A549 (cell line): ENCODE data around the gene PRCP. TPM values are rescaled to one million over a fixed set of nuclear protein-coding genes. Genes with fewer than 3 reads are reported as not detected.

Source experiments
- ATAC-seq, 2 experiments: fragments of 200-7000 bp in 1 of 2; fragments of >200 bp in 1 of 2; cut with Nextera tagmentation in 1 of 2; cut with Tn5 transposase in 1 of 2; 3 replicates each; pipeline versions ENCODE4 v1.8.0 to v1.9.1; 2018 to 2020; ENCODE audit warnings: mild to moderate bottlenecking in 1 of 2, moderate library complexity in 1 of 2
- CTCF ChIA-PET: fragments of 300-600 bp; sonication (Branson Sonifier 250); formaldehyde crosslinking; extraction: SDS; loops from one replicate; lab custom pipeline; 2021; ENCODE audit warnings: antibody characterized with exemption, inconsistent platforms; lab: Yijun Ruan, JAX
- POLR2A ChIA-PET: fragments of 350-600 bp; formaldehyde crosslinking; extraction: SDS; loops from one replicate; lab custom pipeline; 2021; ENCODE audit warnings: antibody characterized with exemption, inconsistent platforms; lab: Yijun Ruan, JAX
- DNase-seq, 2 experiments: peaks; one replicate each; pipeline versions ENCODE4 v3.0.0 to v3.0.0-alpha.2; 2011 to 2016; ENCODE audit warnings: low read depth in 1 of 2, low spot score in 1 of 2
- FAIRE-seq: peaks from 2 replicates; lab custom pipeline; 2011; peaks lifted over from hg19 to GRCh38; lab: Jason Lieb, UNC
- H3K27ac ChIP-seq, 2 experiments: fragments of >200 bp; sonication (Bioruptor Twin); formaldehyde crosslinking; 3 replicates each; pipeline ENCODE4 v1.5.1; 2016 to 2017
- H3K4me1 ChIP-seq: fragments of >200 bp; sonication (Bioruptor Twin); formaldehyde crosslinking; 3 replicates; pipeline ENCODE4 v1.6.1; 2016
- H3K4me2 ChIP-seq: fragments of >200 bp; sonication (Bioruptor Twin); formaldehyde crosslinking; 3 replicates; pipeline ENCODE4 v1.6.1; 2016
- H3K4me3 ChIP-seq: fragments of >200 bp; sonication (Bioruptor Twin); formaldehyde crosslinking; 3 replicates; pipeline ENCODE4 v1.5.1; 2016
- H3K9me3 ChIP-seq: fragments of >200 bp; sonication (Bioruptor Twin); formaldehyde crosslinking; 3 replicates; pipeline ENCODE4 v1.6.1; 2016
- ATOH8 ChIP-seq: fragments of 250-450 bp; sonication (Bioruptor Pico); IDR thresholded peaks from 2 replicates; pipeline ENCODE4 v1.5.0; 2020; ENCODE audit warnings: low read depth, mild to moderate bottlenecking, moderate library complexity
- CBX2 ChIP-seq: fragments of 200-600 bp; sonication (generic); IDR thresholded peaks from 2 replicates; pipeline ENCODE4 v1.6.1; 2016; ENCODE audit warnings: low read depth, mild to moderate bottlenecking, borderline replicate concordance
- EHMT2 ChIP-seq: fragments of 200-600 bp; sonication (generic); IDR thresholded peaks from 2 replicates; pipeline ENCODE4 v1.6.1; 2016; ENCODE audit warnings: antibody characterized with exemption, low read depth, mild to moderate bottlenecking, moderate library complexity
- ESRRA ChIP-seq: fragments of 150-350 bp; IDR thresholded peaks from 2 replicates; pipeline ENCODE4 v1.6.1; 2014; ENCODE audit warnings: mild to moderate bottlenecking, low read length, borderline replicate concordance
- FOXS1 ChIP-seq: fragments of 250-450 bp; sonication (Bioruptor Pico); IDR thresholded peaks from 2 replicates; pipeline ENCODE4 v1.5.0; 2020; ENCODE audit warnings: mild to moderate bottlenecking, moderate library complexity
- HEYL ChIP-seq: fragments of 250-450 bp; sonication (Bioruptor Pico); IDR thresholded peaks from 2 replicates; pipeline ENCODE4 v1.8.0; 2021; ENCODE audit warnings: mild to moderate bottlenecking, moderate library complexity
- HOXB13 ChIP-seq: fragments of 250-450 bp; sonication (Bioruptor Pico); IDR thresholded peaks from 2 replicates; pipeline ENCODE4 v1.5.0; 2020; ENCODE audit warnings: low read depth, mild to moderate bottlenecking, moderate library complexity
- JUN ChIP-seq, 2 experiments: fragments of >200 bp; sonication (Bioruptor Twin); formaldehyde crosslinking; IDR thresholded peaks; 2 replicates in 1 of 2; 3 replicates in 1 of 2; pipeline ENCODE4 v1.6.1; 2016 to 2017
- JUNB ChIP-seq: fragments of >200 bp; sonication (Bioruptor Twin); formaldehyde crosslinking; IDR thresholded peaks from 2 replicates; pipeline ENCODE4 v1.6.1; 2016
- KDM1A ChIP-seq: fragments of 200-600 bp; sonication (generic); IDR thresholded peaks from 2 replicates; pipeline ENCODE4 v1.6.1; 2016; ENCODE audit warnings: low read depth, mild to moderate bottlenecking
- MAFK ChIP-seq: fragments of 450-650 bp; IDR thresholded peaks from 2 replicates; pipeline ENCODE4 v1.6.1; 2014; ENCODE audit not compliant: partially characterized antibody
- MAZ ChIP-seq: fragments of 150-350 bp; IDR thresholded peaks from 2 replicates; pipeline ENCODE4 v1.6.1; 2014; ENCODE audit warnings: antibody characterized with exemption, low read depth, low read length, borderline replicate concordance
- NR3C1 ChIP-seq: fragments of >200 bp; sonication (Bioruptor Twin); formaldehyde crosslinking; IDR thresholded peaks from 3 replicates; pipeline ENCODE4 v1.6.1; 2017
- PBX3 ChIP-seq: IDR thresholded peaks from 2 replicates; pipeline ENCODE4 v1.6.1; 2012
- REST ChIP-seq: fragments of 200-600 bp; sonication (generic); IDR thresholded peaks from 2 replicates; pipeline ENCODE4 v1.6.1; 2016; ENCODE audit warnings: antibody characterized with exemption, mild to moderate bottlenecking, moderate library complexity
- RNF2 ChIP-seq: fragments of 200-600 bp; sonication (generic); IDR thresholded peaks from 2 replicates; pipeline ENCODE4 v1.6.1; 2016; ENCODE audit warnings: low read depth, mild to moderate bottlenecking, antibody characterized with exemption, moderate library complexity, borderline replicate concordance
- SMC3 ChIP-seq: fragments of >200 bp; sonication (Bioruptor Twin); formaldehyde crosslinking; IDR thresholded peaks from 3 replicates; pipeline ENCODE4 v1.6.1; 2018; ENCODE audit warnings: inconsistent platforms
- SREBF2 ChIP-seq: fragments of 450-650 bp; IDR thresholded peaks from 2 replicates; pipeline ENCODE4 v1.6.1; 2014; ENCODE audit warnings: mild to moderate bottlenecking, moderate library complexity
- TFCP2L1 ChIP-seq: fragments of 250-450 bp; sonication (Bioruptor Pico); IDR thresholded peaks from 2 replicates; pipeline ENCODE4 v1.5.0; 2021; ENCODE audit warnings: mild to moderate bottlenecking
- USF2 ChIP-seq: fragments of 450-650 bp; IDR thresholded peaks from 2 replicates; pipeline ENCODE4 v1.6.1; 2014; ENCODE audit warnings: antibody characterized with exemption
- ZC3H11A ChIP-seq: fragments of 450-650 bp; IDR thresholded peaks from 2 replicates; pipeline ENCODE4 v1.6.1; 2014; ENCODE audit warnings: antibody characterized with exemption, mild to moderate bottlenecking
- ZFP36 ChIP-seq: fragments of 450-650 bp; IDR thresholded peaks from 2 replicates; pipeline ENCODE4 v1.6.1; 2014; ENCODE audit warnings: borderline replicate concordance; ENCODE audit not compliant: partially characterized antibody
- WGBS: methylation state at CpG from one replicate; pipeline ENCODE4 v1.1.6; 2017; ENCODE audit errors: missing lambda C conversion rate; 5-methylcytosine and 5-hydroxymethylcytosine counted together
- polyA plus RNA-seq, 4 experiments: library from polyadenylated mRNA; depleted of rRNA in 3 of 4; stranded (reverse); fragments of >200 nt; fragmentation: RNase III in 1 of 4; extraction: RNeasy Plus Mini Kit Qiagen cat#74134 plus additional on column Dnase treatment in 1 of 4; gene quantifications; 2 replicates in 3 of 4; 3 replicates in 1 of 4; pipeline ENCODE4 v1.2.3, GENCODE V29; 2011 to 2017

The PRCP gene
- polyA plus RNA-seq, 2 of the 4 experiments (the other 2 are of a cell fraction), result 49.8 to 86.2 TPM

GRCh38 chr11:82883853-82884252 lies 16.4 kb downstream of the PRCP start:
- no peak for DNase-seq
- no peak for TF ChIP-seq SMC3
- TF ChIP-seq JUN (IDR thresholded peaks at IDR 0.05), result no peak
- no peak for TF ChIP-seq ESRRA
- TF ChIP-seq, all 56 proteins: peak for 0
- Histone ChIP-seq H3K4me1 (no peaks in the 10 kb centered on the region), H3K9me3 (no peaks in the 10 kb centered on the region), H3K4me2 (no peak overlapping the region), H3K4me3 (no peak overlapping the region), H3K27ac (no peak overlapping the region)
- no peak for FAIRE-seq
- ChIA-PET CTCF (interaction anchor here (2.4 to 3.4 kb wide), 2 partner anchors 16 kb away, joined by 19 to 25 read pairs; no protein-coding TSS in a partner anchor), POLR2A (no interaction called here)
- WGBS, result 88% methylated on average over 3 of the region's 3 CpGs
- no peak for ATAC-seq

GRCh38 chr11:82874646-82875523 lies 25.3 kb downstream of the PRCP start:
- 70% methylated on average over 4 of the region's 4 CpGs for WGBS
- ChIA-PET POLR2A (no interaction called here), CTCF (no interaction called here)
- ATAC-seq (no peak), FAIRE-seq (no peak), DNase-seq (no peak)
- Histone ChIP-seq H3K4me2 (no peak overlapping the region), H3K27ac (no peak overlapping the region), H3K4me1 (no peaks in the 10 kb centered on the region), H3K4me3 (no peak overlapping the region), H3K9me3 (no peaks in the 10 kb centered on the region)
- TF ChIP-seq SREBF2 (no peak), TFCP2L1 (no peak), HOXB13 (CRISPR knock-in tag) (no peak), ZFP36 (no peak), REST (no peak)

GRCh38 chr11:82873919-82874333 lies 26.3 kb downstream of the PRCP start:
- no peak for DNase-seq
- H3K4me2 ChIP-seq, result no peak overlapping the region
- no peak for FAIRE-seq
- 89% methylated on average over 5 of the region's 5 CpGs for WGBS
- no peak overlapping the region for H3K27ac ChIP-seq
- no peak overlapping the region for H3K4me3 ChIP-seq
- no peak for ATAC-seq
- TF ChIP-seq SREBF2 (no peak), PBX3 (no peak), KDM1A (no peak), FOXS1 (CRISPR knock-in tag) (no peak), MAFK (no peak), ATOH8 (no peak), EHMT2 (no peak), HEYL (no peak), MAZ (no peak), ZFP36 (no peak), JUNB (no peak), NR3C1 (no peak), ZC3H11A (no peak), CBX2 (no peak), RNF2 (no peak), USF2 (no peak)
- POLR2A ChIA-PET, result no interaction called here
- no peaks in the 10 kb centered on the region for H3K9me3 ChIP-seq
- CTCF ChIA-PET, result no interaction called here
- no peaks in the 10 kb centered on the region for H3K4me1 ChIP-seq
